Measurements from ENCODE around the gene PCDH9.

The PCDH9 gene

GRCh38 chr13:66354879-66355751, 875.0 kb downstream of the PCDH9 start:
- no peak for DNase-seq

DNA sequence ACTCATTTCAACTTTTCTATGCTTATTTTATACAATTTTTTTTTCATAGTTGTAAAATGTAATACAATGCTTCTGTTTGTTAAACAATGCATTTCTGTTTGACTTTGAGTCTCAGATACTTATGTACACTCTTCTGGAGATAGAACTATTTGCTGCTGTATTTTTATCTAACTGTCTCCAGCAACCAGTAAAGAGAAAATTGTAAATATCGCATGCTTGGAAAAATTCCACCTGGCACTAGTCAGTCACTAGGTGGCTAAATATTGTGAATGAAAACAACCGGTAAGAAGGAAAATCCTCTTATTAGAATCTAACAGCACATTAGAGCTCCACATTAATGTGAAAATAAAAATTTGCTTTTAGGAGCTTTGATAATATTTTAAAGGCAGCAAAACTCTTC, 876.5 kb downstream of the PCDH9 start:
- DNase-seq = peak; percentile 89

DNA sequence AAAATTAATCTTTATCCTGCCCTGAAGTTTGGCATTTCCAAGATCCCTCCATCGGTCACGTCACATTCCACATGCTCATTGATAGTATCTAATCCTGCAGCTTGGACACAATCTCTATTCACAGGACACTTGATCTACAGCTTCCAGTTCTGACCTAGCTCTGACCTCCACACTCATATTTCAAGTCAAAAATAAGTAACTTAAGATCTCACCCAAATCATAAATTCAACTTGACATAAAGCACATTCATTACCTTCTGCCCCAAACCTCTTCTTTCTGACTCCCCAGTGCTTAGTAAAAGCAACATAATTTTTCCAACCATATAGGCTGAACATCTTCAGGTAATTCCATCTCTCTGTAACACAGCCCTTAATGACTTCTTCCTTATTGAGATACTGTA, 880.2 kb downstream of the PCDH9 start:
- no peak for DNase-seq

DNA sequence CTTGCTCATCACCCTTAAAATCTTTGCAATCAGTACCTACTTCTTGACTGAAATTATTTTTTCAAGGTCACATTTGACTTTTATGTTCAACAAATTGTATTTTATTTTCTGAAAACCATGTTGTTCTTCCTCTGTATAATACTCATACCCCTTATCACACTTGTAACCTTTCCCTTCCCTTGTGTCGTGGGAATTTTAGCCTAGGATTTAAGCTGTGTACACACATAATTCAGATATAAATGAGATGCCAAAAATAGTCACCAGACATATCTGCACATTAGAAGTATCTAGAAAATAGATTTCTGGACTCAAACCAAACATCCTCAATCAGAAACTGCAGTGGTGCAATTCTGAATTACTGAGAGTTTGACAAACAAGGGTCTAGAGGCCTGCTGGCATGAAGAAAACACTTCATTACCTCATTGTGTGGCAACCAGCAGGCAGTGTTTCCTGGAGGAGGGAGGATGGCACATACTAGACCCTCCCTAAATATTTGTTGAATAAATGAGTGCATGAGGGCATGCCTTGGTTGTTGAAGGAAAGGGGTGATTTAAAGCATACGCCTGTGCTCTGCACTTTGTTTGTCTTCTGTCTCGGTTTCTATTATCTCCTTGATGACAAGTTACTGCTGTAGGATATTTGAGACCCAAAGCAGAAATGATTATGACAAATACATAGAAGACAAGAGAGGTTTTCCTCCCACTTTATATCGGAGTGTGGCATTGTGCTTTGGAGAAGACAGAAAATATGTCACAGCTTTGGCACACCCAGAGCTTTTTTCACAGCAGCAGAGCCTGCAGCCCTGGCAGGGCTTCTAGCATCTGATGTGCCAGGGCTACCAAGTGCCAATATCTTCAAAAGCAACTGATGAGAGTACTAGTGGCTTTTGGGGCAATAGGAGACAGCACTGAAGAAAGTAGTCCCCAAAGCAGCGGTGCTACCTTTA, 881.1 kb downstream of the PCDH9 start:
- peak; percentile 80 for DNase-seq

- no peak for DNase-seq
Measured at GRCh38 chr13:66347486-66348117, 882.5 kb downstream of the PCDH9 start.

- no peak for DNase-seq
Measured at GRCh38 chr13:66345971-66346370, 884.2 kb downstream of the PCDH9 start.

GRCh38 chr13:66345518-66345810, 884.7 kb downstream of the PCDH9 start:
- DNase-seq = no peak

DNA sequence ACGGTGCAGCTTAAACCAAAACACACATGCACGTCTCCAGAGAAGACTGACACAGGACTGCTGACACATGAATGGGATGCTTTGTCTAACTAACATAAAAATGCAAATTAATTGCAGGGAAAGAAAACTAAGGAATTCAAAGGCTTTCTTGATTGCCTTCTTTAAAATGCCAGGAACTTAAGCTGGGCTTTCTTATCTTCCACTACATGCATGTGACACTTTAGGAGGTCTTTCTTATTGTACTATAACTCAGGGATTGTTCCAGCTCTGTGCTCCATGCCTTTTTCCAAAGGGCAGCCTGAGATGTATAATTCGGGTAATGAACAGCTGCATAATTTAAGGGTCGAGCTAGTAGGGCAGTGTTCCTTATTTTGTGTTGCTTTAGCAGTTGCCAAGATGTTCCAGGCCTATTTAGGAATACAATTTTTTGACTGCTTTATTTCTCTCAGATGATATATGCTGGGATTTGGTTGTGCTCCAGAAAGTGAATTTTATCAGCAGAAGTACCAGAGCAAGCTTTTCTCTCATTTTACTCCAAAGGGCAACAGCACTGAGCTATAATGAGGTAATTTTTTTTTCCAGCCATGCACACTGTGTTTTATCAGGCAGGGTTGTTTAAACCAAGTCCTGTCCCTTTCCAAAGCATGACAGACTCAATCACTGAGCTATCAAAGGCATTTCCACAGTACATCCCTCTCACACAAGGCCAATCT, 885.2 kb downstream of the PCDH9 start:
- DNase-seq = no peak

GRCh38 chr13:66343224-66343828, 886.8 kb downstream of the PCDH9 start:
- DNase-seq = no peak

GRCh38 chr13:66341635-66342377, 888.3 kb downstream of the PCDH9 start:
- no peak for DNase-seq

DNA sequence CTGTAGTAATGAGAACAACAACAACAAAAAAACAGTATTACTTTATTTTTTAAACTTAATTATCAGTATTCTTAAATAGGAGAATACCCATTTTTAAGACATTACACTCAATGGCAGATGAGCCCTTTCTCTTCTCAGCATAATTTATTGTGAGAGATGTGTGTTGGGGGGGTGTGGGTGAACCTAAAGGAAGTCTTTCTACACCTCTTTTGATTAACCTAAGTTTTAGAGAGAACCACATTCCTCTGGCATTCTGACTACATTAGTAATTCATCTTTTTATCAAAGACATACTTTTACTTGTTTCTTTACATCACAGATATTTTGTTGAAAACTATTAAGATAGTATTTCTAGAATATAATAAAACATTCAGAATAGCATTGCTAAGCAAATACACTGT, 890.9 kb downstream of the PCDH9 start:
- no peak for DNase-seq

- DNase-seq = no peak
Measured at GRCh38 chr13:66338542-66338941, 891.6 kb downstream of the PCDH9 start.

DNA sequence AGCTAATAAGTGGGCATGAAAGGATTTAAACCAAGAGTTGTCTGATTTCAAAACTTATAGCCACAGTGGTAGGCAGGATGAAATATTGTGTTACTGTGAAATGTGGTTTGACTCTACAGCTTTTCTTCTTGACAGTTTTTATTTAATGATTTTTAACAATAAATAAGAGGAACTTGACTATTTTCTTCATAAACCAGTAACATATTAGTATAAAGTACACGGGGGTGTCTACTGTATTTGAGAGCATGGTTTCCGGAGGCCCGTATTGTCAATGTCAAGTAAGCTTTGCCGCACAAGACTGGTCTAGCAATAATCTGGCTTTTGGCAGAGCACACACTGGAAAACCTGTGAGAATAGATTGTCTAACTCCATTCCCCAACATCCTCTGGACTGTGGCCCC, 894.5 kb downstream of the PCDH9 start:
- DNase-seq = no peak

- DNase-seq = peak; percentile 70
Measured at GRCh38 chr13:66329988-66330451, 900.1 kb downstream of the PCDH9 start.

DNA sequence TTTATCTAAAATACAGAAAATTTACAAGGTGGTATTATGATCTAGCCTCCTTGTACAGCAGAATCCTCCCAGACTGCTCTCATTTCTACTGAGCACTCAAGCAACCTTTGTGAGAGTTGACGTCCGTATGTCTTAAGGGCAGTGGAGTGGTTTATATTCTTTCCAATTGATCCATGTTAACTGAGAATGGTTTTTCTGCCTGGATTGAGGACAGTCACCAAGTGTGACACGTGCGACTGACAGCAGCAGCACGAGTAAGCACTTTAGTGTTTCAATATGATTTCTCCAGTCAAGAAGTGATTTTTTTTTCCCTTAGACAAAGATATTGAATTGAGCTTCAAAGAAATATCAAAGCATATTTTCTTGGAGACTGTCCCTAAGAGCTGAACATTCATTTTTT, 901.7 kb downstream of the PCDH9 start:
- no peak for DNase-seq

GRCh38 chr13:66323745-66324347, 906.3 kb downstream of the PCDH9 start:
- no peak for DNase-seq

DNA sequence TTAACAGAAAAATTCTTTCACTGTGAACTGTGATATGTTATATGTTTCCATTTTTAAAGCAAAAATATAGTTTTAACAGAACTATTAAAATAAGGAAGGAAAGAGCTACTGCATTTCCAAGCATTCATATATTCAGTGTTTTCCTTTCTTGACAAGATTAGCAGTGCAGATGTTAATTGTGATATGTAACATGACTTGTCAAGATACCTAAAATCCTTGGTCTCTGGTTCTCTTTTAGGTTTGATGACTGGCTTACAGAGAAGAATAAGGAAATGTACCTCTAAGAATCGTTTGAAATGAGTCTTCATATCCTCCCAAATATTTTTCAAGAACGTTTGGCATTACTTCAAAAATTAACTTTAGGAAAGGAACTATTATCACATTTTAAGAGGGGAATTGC, 907.2 kb downstream of the PCDH9 start:
- no peak for DNase-seq

GRCh38 chr13:66322193-66322740, 907.9 kb downstream of the PCDH9 start:
- DNase-seq = no peak

DNA sequence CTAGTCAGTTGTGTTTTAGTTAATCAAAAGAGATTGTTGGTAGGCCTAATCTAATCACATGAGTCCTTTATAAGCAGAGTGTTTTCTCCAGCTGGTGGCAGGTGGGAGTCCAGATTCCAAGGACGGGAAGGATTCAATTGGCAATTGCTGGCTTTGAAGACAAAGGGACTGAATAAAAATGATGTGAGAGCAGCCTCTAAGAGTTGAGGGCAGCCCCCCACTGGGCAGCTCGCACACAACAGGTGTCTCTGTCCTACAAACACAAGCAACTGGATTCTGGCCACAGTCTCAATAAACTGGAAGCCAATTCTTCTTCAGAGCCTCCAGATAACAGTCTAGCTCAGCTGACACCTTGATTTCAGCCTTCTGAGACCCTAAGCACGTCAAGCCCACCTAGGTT, 915.2 kb downstream of the PCDH9 start:
- peak; percentile 72 for DNase-seq

- DNase-seq = no peak
Measured at GRCh38 chr13:66313413-66313812, 916.7 kb downstream of the PCDH9 start.
